GM23338 (cell line): ENCODE measurements around the gene TAF8. TPM values are rescaled to one million over a fixed set of nuclear protein-coding genes. Genes with fewer than 3 reads are reported as not detected.

ENCODE experiments used
- ATAC-seq: fragments of 200-7000 bp; cut with Tn5 transposase; 3 replicates; pipeline ENCODE4 v1.9.1; 2020
- DNase-seq: peaks from one replicate; pipeline ENCODE4 v3.0.0-alpha.2; 2015; ENCODE audit warnings: low spot score
- H2AFZ ChIP-seq: fragments of 200-600 bp; sonication (generic); 2 replicates; pipeline ENCODE4 v1.8.0; 2016; ENCODE audit warnings: antibody characterized with exemption, mild to moderate bottlenecking, moderate library complexity
- H3F3A ChIP-seq: fragments of 200-600 bp; sonication (generic); replicated peaks from 2 replicates; pipeline ENCODE4 v1.8.0; 2017; ENCODE audit warnings: antibody characterized with exemption, mixed run types, low read depth
- H3K27ac ChIP-seq: fragments of 200-600 bp; sonication (generic); 2 replicates; pipeline ENCODE4 v1.6.1; 2016; ENCODE audit warnings: low read depth
- H3K27me3 ChIP-seq: fragments of 200-600 bp; sonication (generic); 2 replicates; pipeline ENCODE4 v1.8.0; 2016; ENCODE audit warnings: mild to moderate bottlenecking, mixed run types, moderate library complexity; ENCODE audit not compliant: insufficient read depth
- H3K36me3 ChIP-seq: fragments of 200-600 bp; sonication (generic); 2 replicates; pipeline ENCODE4 v1.8.0; 2016; ENCODE audit warnings: mild to moderate bottlenecking; ENCODE audit not compliant: insufficient read depth
- H3K4me1 ChIP-seq: fragments of 200-600 bp; sonication (generic); 2 replicates; pipeline ENCODE4 v1.8.0; 2016; ENCODE audit warnings: mild to moderate bottlenecking, moderate library complexity; ENCODE audit not compliant: insufficient read depth
- H3K4me2 ChIP-seq: fragments of 200-600 bp; sonication (generic); 2 replicates; pipeline ENCODE4 v1.7.1; 2017; ENCODE audit warnings: mixed run types
- H3K4me3 ChIP-seq: fragments of 200-600 bp; sonication (generic); 2 replicates; pipeline ENCODE4 v1.6.1; 2016; ENCODE audit warnings: mixed run types
- H3K79me2 ChIP-seq: fragments of 200-600 bp; sonication (generic); replicated peaks from 2 replicates; pipeline ENCODE4 v1.8.0; 2017; ENCODE audit warnings: mild to moderate bottlenecking; ENCODE audit not compliant: insufficient read depth
- H3K9me2 ChIP-seq: fragments of 200-600 bp; sonication (generic); 2 replicates; pipeline ENCODE4 v1.8.0; 2017; ENCODE audit not compliant: insufficient read depth
- H4K20me1 ChIP-seq: fragments of 200-600 bp; sonication (generic); replicated peaks from 2 replicates; pipeline ENCODE4 v1.8.0; 2017; ENCODE audit warnings: mild to moderate bottlenecking; ENCODE audit not compliant: insufficient read depth
- H3K27ac Mint-ChIP-seq: 2 replicates; pipeline ENCODE4 v1.8.0; 2020; ENCODE audit warnings: inconsistent platforms, mild to moderate bottlenecking, moderate library complexity, mixed read lengths
- H3K27me3 Mint-ChIP-seq: 3 replicates; pipeline ENCODE4 v1.8.0; 2022; ENCODE audit warnings: low read depth, mild to moderate bottlenecking, moderate library complexity, mixed read lengths, inconsistent platforms; ENCODE audit not compliant: insufficient read depth, poor library complexity
- H3K36me3 Mint-ChIP-seq: 3 replicates; pipeline ENCODE4 v1.8.0; 2021; ENCODE audit warnings: low read depth, mild to moderate bottlenecking, inconsistent platforms, moderate library complexity, mixed read lengths
- H3K4me1 Mint-ChIP-seq: 3 replicates; pipeline ENCODE4 v1.8.0; 2020; ENCODE audit warnings: mild to moderate bottlenecking, inconsistent platforms, mixed read lengths
- H3K4me3 Mint-ChIP-seq: 3 replicates; pipeline ENCODE4 v1.8.0; 2021; ENCODE audit warnings: moderate library complexity, mild to moderate bottlenecking, inconsistent platforms, mixed read lengths
- H3K9me3 Mint-ChIP-seq: 3 replicates; pipeline ENCODE4 v1.8.0; 2020; ENCODE audit warnings: moderate library complexity, mild to moderate bottlenecking, inconsistent platforms, mixed read lengths
- CREB1 ChIP-seq: fragments of 250-450 bp; sonication (Bioruptor Pico); IDR thresholded peaks from 2 replicates; pipeline ENCODE4 v1.5.0; 2020; ENCODE audit warnings: low read depth, mild to moderate bottlenecking, moderate library complexity
- CTCF ChIP-seq, 2 experiments: fragments of 200-600 bp in 1 of 2; sonication (generic) in 1 of 2; conservative IDR thresholded peaks; 2 replicates each; pipeline versions ENCODE4 v1.5.1 to v1.6.1; 2016 to 2017; ENCODE audit warnings: antibody characterized with exemption in 2 of 2, low read depth in 2 of 2, mild to moderate bottlenecking in 2 of 2, moderate library complexity in 1 of 2
- ETS1 ChIP-seq: IDR thresholded peaks from 2 replicates; pipeline ENCODE4 v1.6.1; 2016; ENCODE audit warnings: antibody characterized with exemption
- EZH2 ChIP-seq: fragments of 200-600 bp; sonication (generic); IDR thresholded peaks from one replicate; pipeline ENCODE4 v1.8.0; 2017; ENCODE audit warnings: antibody characterized with exemption, mild to moderate bottlenecking, low read depth; ENCODE audit not compliant: unreplicated experiment
- EZH2phosphoT487 ChIP-seq: fragments of 200-600 bp; sonication (generic); IDR thresholded peaks from one replicate; pipeline ENCODE4 v1.8.1; 2018; ENCODE audit warnings: antibody characterized with exemption; ENCODE audit not compliant: unreplicated experiment
- JUNB ChIP-seq: IDR thresholded peaks from one replicate; pipeline ENCODE4 v1.6.1; 2016; ENCODE audit warnings: antibody characterized with exemption; ENCODE audit not compliant: unreplicated experiment
- NANOG ChIP-seq: IDR thresholded peaks from 2 replicates; pipeline ENCODE4 v1.6.1; 2016; ENCODE audit warnings: antibody characterized with exemption, borderline replicate concordance
- POLR2AphosphoS5 ChIP-seq: IDR thresholded peaks from 2 replicates; pipeline ENCODE4 v1.6.1; 2016; ENCODE audit warnings: antibody characterized with exemption, low read depth
- REST ChIP-seq: IDR thresholded peaks from one replicate; pipeline ENCODE4 v1.6.1; 2018; ENCODE audit warnings: antibody characterized with exemption; ENCODE audit not compliant: unreplicated experiment
- STAT1 ChIP-seq: IDR thresholded peaks from one replicate; pipeline ENCODE4 v1.6.1; 2016; ENCODE audit warnings: antibody characterized with exemption; ENCODE audit not compliant: unreplicated experiment
- ZNF114 ChIP-seq: fragments of 250-450 bp; sonication (Bioruptor Pico); IDR thresholded peaks from 2 replicates; pipeline ENCODE4 v1.5.0; 2020; ENCODE audit warnings: mild to moderate bottlenecking, moderate library complexity
- ZNF331 ChIP-seq: fragments of 250-450 bp; sonication (Bioruptor Pico); IDR thresholded peaks from 2 replicates; pipeline ENCODE4 v1.5.0; 2020; ENCODE audit warnings: low read depth, mild to moderate bottlenecking, moderate library complexity
- ZNF462 ChIP-seq: fragments of 250-450 bp; sonication (Bioruptor Pico); IDR thresholded peaks from 2 replicates; pipeline ENCODE4 v1.5.0; 2020; ENCODE audit warnings: mild to moderate bottlenecking, moderate library complexity
- polyA plus RNA-seq: library from polyadenylated mRNA; unstranded; fragments of >200 nt; fragmentation: Nextera tagmentation; extraction: Ambion mirVana; gene quantifications from 2 replicates; pipeline ENCODE4 v1.2.1, GENCODE V29; 2016
- total RNA-seq: library from RNA; depleted of rRNA; stranded (reverse); fragments of >200 nt; shearing (Covaris generic); gene quantifications from 2 replicates; pipeline ENCODE4 v1.2.3, GENCODE V29; 2014

The TAF8 gene
- total and polyA plus RNA-seq, 2 experiments from 2014 or later = 18.7 to 30.6 TPM

- ATAC-seq (no peak), DNase-seq (no peak)
- Mint-ChIP-seq H3K27me3 (no peaks in the 10 kb centered on the region), H3K4me1 (no peaks in the 10 kb centered on the region), H3K36me3 (peaks cover 25% of the 10 kb centered on the region), H3K9me3 (no peaks in the 10 kb centered on the region), H3K4me3 (no peak overlapping the region), H3K27ac (no peak overlapping the region)
- no peaks in the 10 kb centered on the region for H3K9me2 ChIP-seq
- TF ChIP-seq REST (no peak), ETS1 (no peak), EZH2 (no peak), ZNF331 (CRISPR knock-in tag) (no peak), NANOG (no peak), CTCF (conservative IDR thresholded peaks at IDR 0.05; ENCODE audit: low read depth in 2 of 2) (no peak), CREB1 (no peak), JUNB (no peak), POLR2AphosphoS5 (no peak), EZH2phosphoT487 (no peak), ZNF114 (CRISPR knock-in tag) (no peak), ZNF462 (no peak), STAT1 (no peak)
- H3K27me3 ChIP-seq = no peaks in the 10 kb centered on the region
- no peaks in the 10 kb centered on the region for H4K20me1 ChIP-seq
- H3K4me1 ChIP-seq = no peaks in the 10 kb centered on the region
- no peak overlapping the region for H2AFZ ChIP-seq
- H3K4me2 ChIP-seq = no peak overlapping the region
- H3K36me3 ChIP-seq = peaks cover 19% of the 10 kb centered on the region
- no peak overlapping the region for H3K4me3 ChIP-seq
- no peaks in the 10 kb centered on the region for H3K79me2 ChIP-seq
- no peaks in the 10 kb centered on the region; the same call in 1 of the 2 replicates for H3F3A ChIP-seq
- no peak overlapping the region for H3K27ac ChIP-seq
Measured at GRCh38 chr6:42071881-42072583, 21.7 kb downstream of the TAF8 start.
